T-helper 2 cell treated with Interferon-gamma antibody and Interleukin-4, amounts not matched to agents 100 ng/mL and 5 ng/mL, for 36 hours (primary cell): ENCODE results near the gene YKT6. TPM values are rescaled to one million over a fixed set of nuclear protein-coding genes. Genes with fewer than 3 reads are reported as not detected.

ENCODE experiments used
- intact Hi-C: fragments of 100-400 bp; cut with micrococcal nuclease; formaldehyde crosslinking; loops from one replicate; pipeline ENCODE4 v1.15.1; 2023
- total RNA-seq: library from RNA; stranded (reverse); gene quantifications from 2 replicates; pipeline ENCODE4 v1.2.3, GENCODE V29; 2022

YKT6 gene
- total RNA-seq, 1 donor from 2014 or later = 70.9 TPM

- intact Hi-C loops = loop anchor here (5.0 kb wide), 1 partner anchor 219 kb away; no protein-coding TSS in a partner anchor
Observed at GRCh38 chr7:44257618-44258422, 57.0 kb downstream of the YKT6 start.

GRCh38 chr7:44258423-44258760 is 57.6 kb downstream of the YKT6 start:
- intact Hi-C loops = loop anchor here (5.0 kb wide), 1 partner anchor 219 kb away; no protein-coding TSS in a partner anchor

- intact Hi-C loops = loop anchor here (5.0 kb wide), 1 partner anchor 218 kb away; no protein-coding TSS in a partner anchor
Observed at GRCh38 chr7:44258865-44259546, 58.2 kb downstream of the YKT6 start.

- intact Hi-C loops = loop anchor here (5.0 kb wide), 1 partner anchor 217 kb away; no protein-coding TSS in a partner anchor
Observed at GRCh38 chr7:44259547-44260457, 59.0 kb downstream of the YKT6 start.

- intact Hi-C loops = no loop called here
Observed at GRCh38 chr7:44261240-44261639, 60.5 kb downstream of the YKT6 start.

DNA sequence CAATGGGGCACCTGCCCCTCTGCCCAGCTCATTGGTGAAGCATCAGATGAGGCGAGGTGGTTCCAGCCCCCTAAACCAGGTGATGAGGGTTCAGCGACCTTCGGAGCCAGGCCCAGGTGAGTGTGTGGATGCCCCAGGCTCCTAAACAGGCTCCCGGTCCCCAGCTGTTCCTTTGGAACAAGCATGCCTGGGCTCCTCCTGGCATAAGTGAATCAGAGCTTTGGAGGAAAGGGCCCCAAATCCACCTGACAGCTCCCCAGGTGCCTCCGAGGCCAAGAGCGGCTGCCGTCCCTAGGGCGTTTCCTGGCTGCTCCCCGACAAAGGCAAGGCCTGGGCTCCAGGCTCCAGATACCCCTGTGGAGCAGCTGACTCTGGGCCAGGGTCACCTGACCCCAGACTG is 61.3 kb downstream of the YKT6 start:
- intact Hi-C loops = no loop called here

- intact Hi-C loops = no loop called here
Observed at GRCh38 chr7:44263326-44264082, 62.7 kb downstream of the YKT6 start.

Other genes starting within 250 kb of the YKT6 start
- gene SPDYE1, start 203.1 kb upstream of the YKT6 start, total RNA-seq = not detected in 2 replicates
- gene DBNL, start 156.3 kb upstream of the YKT6 start, total RNA-seq = 166 and 173 TPM in 2 replicates
- 0.89 TPM in 2 replicates for gene PGAM2, start 135.4 kb upstream of the YKT6 start, total RNA-seq
- 31.1 and 38.0 TPM in 2 replicates for gene POLM, start 118.4 kb upstream of the YKT6 start, total RNA-seq
- gene AEBP1, start 96.6 kb upstream of the YKT6 start, total RNA-seq = 19.0 and 21.4 TPM in 2 replicates
- gene POLD2, start 77.4 kb upstream of the YKT6 start, total RNA-seq = 141 and 142 TPM in 2 replicates
- not detected in 2 replicates for gene MYL7, start 59.6 kb upstream of the YKT6 start, total RNA-seq
- gene GCK, start 11.5 kb upstream of the YKT6 start, total RNA-seq = 0.18 and 0.25 TPM in 2 replicates
- gene CAMK2B, start 124.6 kb downstream of the YKT6 start, total RNA-seq = 0.27 and 0.30 TPM in 2 replicates